Measurements from ENCODE around the gene KIF1B. TPM values are rescaled to one million over a fixed set of nuclear protein-coding genes. Genes with fewer than 3 reads are reported as not detected.

Gene KIF1B
- total RNA-seq, 1 experiment from 2014 or later: 57.7 TPM

DNA sequence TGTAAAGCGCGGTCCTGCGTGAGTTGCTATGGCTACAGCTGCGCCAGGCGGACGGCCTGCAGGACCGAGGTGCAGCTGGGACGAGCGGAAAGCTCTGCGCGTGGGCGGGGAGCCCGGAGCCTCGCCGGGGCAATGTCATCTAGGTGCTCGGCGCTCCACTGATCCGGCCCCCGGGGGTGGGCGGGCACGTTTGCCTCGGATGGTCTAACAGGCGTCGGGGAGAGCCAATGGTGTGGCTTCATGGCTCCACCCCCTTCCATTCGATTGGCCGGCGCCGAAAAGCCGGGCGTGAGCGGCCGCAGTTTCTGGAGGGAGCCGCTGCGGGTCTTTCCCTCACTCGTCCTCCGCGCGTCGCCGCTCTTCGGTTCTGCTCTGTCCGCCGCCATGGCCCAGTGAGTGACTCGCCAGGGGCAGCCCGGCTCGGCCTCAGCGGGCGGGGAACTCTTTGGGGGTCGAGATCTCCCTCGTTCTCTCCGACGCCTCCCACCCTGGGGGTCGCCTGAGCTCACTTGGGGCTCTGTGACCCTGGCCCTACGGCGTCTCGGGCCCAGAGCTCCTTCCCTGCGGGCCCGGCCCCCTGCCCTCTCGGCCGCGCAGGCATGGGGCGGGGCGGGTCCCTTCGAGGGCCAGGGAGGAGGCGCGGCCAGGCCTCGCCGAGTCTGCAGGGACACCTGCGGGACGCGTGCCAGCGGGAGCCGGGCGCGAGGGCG lies 188.5 kb downstream of the KIF1B start, which contains the start of gene PGD:
Gene PGD, plus strand, starts transcription at position 331 of the 710 bp plus-strand sequence. Its CDS starts 54 bp downstream, at position 385.
- Mint-ChIP-seq H3K4me3 (peak within 1 kb of the TSS; percentile 92 to 96), H3K4me1 (peaks cover 14 to 18% of the 10 kb centered on the region in 2 experiments), H3K9me3 (peaks cover 0 to 4% of the 10 kb centered on the region in 2 experiments; a peak in 3 of 5 replicates), H3K27me3 (ENCODE audit: low read depth) (no peaks in the 10 kb centered on the region), H3K36me3 (ENCODE audit: insufficient read depth in 1 of 3, low read depth in 3 of 3) (peaks cover 30 to 51% (median 49%) of the 10 kb centered on the region in 3 experiments), H3K27ac (peak within 1 kb of the TSS; percentile 89 to 97 (median 96))
- Histone ChIP-seq H3K79me1 (ENCODE audit: insufficient read depth, low read depth, low read length, poor library complexity, severe bottlenecking) (no peaks in the 10 kb centered on the region), H3K9ac (ENCODE audit: extremely low read depth, insufficient read length, low read length) (peak within 1 kb of the TSS; percentile 84), H2BK5ac (ENCODE audit: insufficient read length, low read length) (no peak within 1 kb of the TSS), H2BK20ac (ENCODE audit: low read depth, low read length, poor library complexity, severe bottlenecking) (no peak within 1 kb of the TSS), H3K56ac (ENCODE audit: insufficient read length, low read depth, low read length) (no peak within 1 kb of the TSS), H2AK5ac (ENCODE audit: insufficient read length, low read length) (no peak within 1 kb of the TSS), H4K91ac (ENCODE audit: insufficient read length, low read depth, low read length) (no peak within 1 kb of the TSS), H3K79me2 (ENCODE audit: insufficient read depth, low read length) (peaks cover 11% of the 10 kb centered on the region), H4K8ac (replicated peaks; ENCODE audit: insufficient read length, low read depth, low read length) (no peak within 1 kb of the TSS), H3K4ac (ENCODE audit: low read depth, low read length) (no peak within 1 kb of the TSS), H4K20me1 (ENCODE audit: control insufficient read depth, insufficient read depth, insufficient read length) (no peaks in the 10 kb centered on the region), H2BK120ac (ENCODE audit: low read depth, low read length, poor library complexity, severe bottlenecking) (no peak within 1 kb of the TSS), H3K23me2 (ENCODE audit: insufficient read length, low read depth, low read length, poor library complexity, severe bottlenecking) (peaks cover 16% of the 10 kb centered on the region), H2BK15ac (ENCODE audit: low read depth, low read length) (no peak within 1 kb of the TSS; the same call in 1 of the 2 replicates), H3K18ac (ENCODE audit: insufficient read length, low read depth, low read length) (peak within 1 kb of the TSS; percentile 89), H3K9me3 (ENCODE audit: control insufficient read depth, low read depth, low read length) (no peaks in the 10 kb centered on the region), H4K5ac (ENCODE audit: insufficient read length, low read depth, low read length) (no peak within 1 kb of the TSS), H3K4me2 (ENCODE audit: insufficient read depth, insufficient read length, low read length) (peak within 1 kb of the TSS; percentile 85), H3K4me1 (ENCODE audit: insufficient read depth, low read length) (no peaks in the 10 kb centered on the region), H3T11ph (ENCODE audit: low read length) (no peak within 1 kb of the TSS), H3K27ac (ENCODE audit: insufficient read length, low read depth, low read length) (no peak within 1 kb of the TSS), H2AFZ (ENCODE audit: low read length) (no peak within 1 kb of the TSS), H2BK12ac (ENCODE audit: insufficient read length, low read depth, low read length) (no peak within 1 kb of the TSS), H3K14ac (ENCODE audit: insufficient read depth, low read length) (peak within 1 kb of the TSS; percentile 95), H3K23ac (ENCODE audit: insufficient read length, low read depth, low read length) (no peak within 1 kb of the TSS), H3K27me3 (ENCODE audit: insufficient read depth, low read length) (no peaks in the 10 kb centered on the region)
- DNase-seq: peak; percentile 98
- WGBS (ENCODE audit: extremely low coverage, insufficient read length, low lambda C conversion rate): no CpG with 5 or more reads among the region's 76 CpGs
- no peak for TF ChIP-seq CTCF (conservative IDR thresholded peaks at IDR 0.05)
